Measurements from ENCODE around the gene IRF2BP1.
A peak's percentile ranks its signal among the peaks of the same experiment; 100 is the strongest.

IRF2BP1 gene

GRCh38 chr19:45885556-45886426 lies at the start of gene IRF2BP1:
TSS of gene IRF2BP1 (minus strand) at chr19:45886141. CDS start at chr19:45885774, 367 bp downstream.
- DNase-seq (ENCODE audit: low read depth) = peak; percentile 82

GRCh38 chr19:45935267-45935666 lies 49.3 kb upstream of the IRF2BP1 start:
- DNase-seq (ENCODE audit: low read depth) = no peak

- DNase-seq (ENCODE audit: low read depth) = no peak
Observed at GRCh38 chr19:45934551-45935230, 48.8 kb upstream of the IRF2BP1 start.

DNA sequence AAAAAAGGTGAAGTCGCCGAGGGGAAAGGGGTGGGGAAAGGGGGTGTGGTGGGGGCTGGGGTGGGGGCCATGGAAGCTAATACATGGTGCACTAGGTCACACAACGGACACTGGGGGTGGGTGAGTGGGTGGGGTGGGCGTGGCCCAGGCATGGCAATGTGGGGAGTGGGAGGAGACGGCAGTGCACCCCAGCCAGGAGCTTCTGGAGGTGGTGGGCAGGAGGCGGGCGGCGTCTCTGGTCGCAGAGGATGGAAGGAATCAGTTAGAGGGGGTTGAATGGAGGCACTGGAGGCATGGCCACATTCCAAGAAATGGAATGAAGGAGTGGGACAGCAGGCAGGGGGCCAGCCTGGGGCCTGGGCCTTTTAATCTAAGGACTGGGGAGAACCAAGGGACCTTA lies 47.8 kb upstream of the IRF2BP1 start:
- no peak for DNase-seq (ENCODE audit: low read depth)

DNA sequence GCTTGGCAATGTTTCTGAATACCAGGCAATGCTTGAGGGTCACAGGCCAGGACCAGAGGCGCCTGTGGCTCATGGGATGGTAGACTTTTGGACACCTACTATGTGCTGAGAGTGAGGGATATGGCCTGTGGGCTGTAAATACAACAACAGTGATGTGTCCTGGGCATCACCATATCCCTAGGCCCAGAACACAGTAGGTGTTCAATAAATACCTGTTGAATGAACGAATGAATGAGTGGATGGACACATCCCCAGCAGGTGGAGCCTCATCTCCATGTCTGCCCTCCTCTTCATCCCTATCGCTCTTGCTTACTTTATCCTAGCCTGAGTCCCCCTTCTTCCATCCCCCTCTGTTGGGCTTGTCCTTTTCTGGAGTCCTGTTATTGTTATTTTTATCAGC lies 45.1 kb upstream of the IRF2BP1 start:
- no peak for DNase-seq (ENCODE audit: low read depth)

GRCh38 chr19:45929247-45929646 lies 43.3 kb upstream of the IRF2BP1 start:
- DNase-seq (ENCODE audit: low read depth) = no peak

- peak; percentile 80 for DNase-seq (ENCODE audit: low read depth)
Observed at GRCh38 chr19:45927565-45928261, 41.8 kb upstream of the IRF2BP1 start.

GRCh38 chr19:45924891-45925447 lies 39.0 kb upstream of the IRF2BP1 start:
- no peak for DNase-seq (ENCODE audit: low read depth)

DNA sequence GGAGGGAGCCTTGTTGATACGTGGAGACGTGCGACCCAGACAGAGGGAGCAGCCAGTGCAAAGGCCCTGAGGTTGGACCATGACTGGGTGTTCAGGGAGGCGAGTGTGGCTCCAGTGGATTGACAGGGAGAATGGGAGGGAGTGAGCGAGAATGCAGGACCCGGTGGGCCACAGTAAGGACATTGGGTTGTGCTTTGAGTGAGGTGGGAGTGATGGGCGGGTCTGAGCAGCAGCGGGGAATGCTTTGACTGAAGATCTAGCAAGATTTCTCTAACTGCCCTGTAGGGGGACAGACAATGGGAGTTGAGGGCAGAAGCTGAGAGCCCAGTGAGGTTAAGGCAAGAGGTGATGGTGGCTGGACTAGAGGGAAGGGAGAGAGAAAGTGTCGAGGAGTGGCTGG lies 36.3 kb upstream of the IRF2BP1 start:
- no peak for DNase-seq (ENCODE audit: low read depth)

GRCh38 chr19:45920458-45920857 lies 34.5 kb upstream of the IRF2BP1 start:
- no peak for DNase-seq (ENCODE audit: low read depth)

- DNase-seq (ENCODE audit: low read depth) = no peak
Observed at GRCh38 chr19:45919678-45920077, 33.7 kb upstream of the IRF2BP1 start.

GRCh38 chr19:45918721-45919120 lies 32.8 kb upstream of the IRF2BP1 start:
- DNase-seq (ENCODE audit: low read depth) = no peak

DNA sequence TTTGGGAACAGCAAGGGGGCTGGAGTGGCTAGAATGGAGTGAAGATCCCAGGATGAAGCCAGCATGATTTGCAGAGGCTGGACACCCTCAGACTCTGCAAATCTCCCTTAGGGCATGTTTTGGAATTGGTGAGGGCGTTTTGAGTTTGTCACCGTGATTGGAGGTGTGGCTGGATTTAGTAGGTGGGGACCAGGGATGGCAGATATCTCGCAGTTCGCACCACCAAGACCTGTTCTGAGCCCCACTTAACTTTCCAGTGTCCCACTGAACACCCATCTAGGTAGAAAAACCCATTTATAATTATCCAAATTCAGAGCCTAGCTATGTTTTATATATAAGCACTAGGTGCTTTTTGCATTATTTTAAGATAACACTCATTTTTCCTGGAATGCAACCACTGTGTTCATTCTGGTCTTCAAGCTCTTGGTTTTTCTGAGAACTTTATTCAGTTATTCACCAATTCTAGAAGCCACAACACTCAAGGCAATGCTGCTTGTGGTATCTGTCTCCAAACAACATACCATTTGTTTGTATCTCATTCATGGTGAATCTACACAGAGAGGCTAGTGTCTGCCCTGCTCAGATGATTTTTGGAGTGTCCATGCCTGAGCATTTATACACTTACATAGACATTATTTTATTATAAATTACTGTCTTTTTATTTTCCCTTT lies 31.6 kb upstream of the IRF2BP1 start:
- DNase-seq (ENCODE audit: low read depth) = no peak

GRCh38 chr19:45913874-45914830 lies 28.2 kb upstream of the IRF2BP1 start, which contains the start of gene NANOS2:
TSS of gene NANOS2 (minus strand) at chr19:45914778. CDS start at chr19:45914693, 85 bp downstream.
- DNase-seq (ENCODE audit: low read depth) = no peak

DNA sequence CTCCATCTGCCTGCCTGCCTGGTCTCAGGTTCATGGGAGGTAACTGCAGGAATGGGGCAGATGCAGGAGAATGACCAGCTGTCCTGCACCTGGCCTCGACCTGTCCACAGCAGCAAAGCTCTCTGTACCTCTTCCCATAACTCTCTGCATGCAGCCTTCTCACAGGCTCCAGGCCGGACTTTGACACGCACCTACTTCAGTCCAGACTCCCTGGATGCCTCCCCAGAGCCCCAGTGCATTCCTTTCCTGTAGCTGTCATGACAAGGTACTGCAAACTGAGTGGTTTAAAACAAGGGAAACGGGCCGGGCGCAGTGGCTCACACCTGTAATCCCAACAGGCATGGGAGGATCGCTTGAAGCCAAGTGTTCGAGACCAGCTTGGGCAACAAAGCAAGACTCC lies 25.4 kb upstream of the IRF2BP1 start:
- DNase-seq (ENCODE audit: low read depth) = no peak

GRCh38 chr19:45908956-45909355 lies 23.0 kb upstream of the IRF2BP1 start:
- DNase-seq (ENCODE audit: low read depth) = no peak

DNA sequence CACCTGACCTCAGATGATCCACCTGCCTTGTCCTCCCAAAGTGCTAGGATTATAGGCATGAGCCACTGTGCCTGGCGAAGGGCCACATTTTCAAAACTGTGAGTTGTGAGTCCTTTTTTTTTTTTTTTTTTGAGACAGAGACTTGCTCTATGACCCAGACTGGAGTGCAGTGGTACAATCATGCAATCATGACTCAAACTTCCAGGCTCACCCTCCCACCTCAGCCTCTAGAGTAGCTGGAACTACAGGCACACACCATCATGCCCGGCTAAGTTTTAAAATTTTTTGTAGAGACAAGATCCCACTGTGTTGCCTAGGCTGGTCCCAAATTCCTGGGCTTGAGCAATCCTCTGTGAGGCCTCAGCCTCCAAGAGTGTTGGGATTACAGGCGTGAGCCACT lies 20.3 kb upstream of the IRF2BP1 start:
- DNase-seq (ENCODE audit: low read depth) = no peak

DNA sequence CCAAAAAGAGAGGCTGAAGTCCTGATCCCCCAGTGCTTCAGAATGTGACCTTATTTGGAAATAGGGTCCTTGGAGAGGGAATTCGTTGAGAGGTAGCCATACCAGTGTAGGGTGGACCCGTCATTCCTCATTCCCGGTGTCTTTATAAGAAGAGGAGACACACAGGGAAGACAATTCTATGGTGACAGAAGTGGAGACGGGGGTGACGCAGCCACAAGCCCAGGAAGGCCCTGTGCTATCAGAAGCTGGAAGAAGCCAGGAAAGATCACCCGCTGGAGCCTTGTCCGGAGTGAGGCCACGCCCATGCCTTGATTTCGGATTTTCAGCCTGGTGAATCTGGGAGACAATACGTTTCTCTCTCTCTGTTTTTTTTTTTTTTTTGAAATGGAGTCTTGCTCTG lies 19.1 kb upstream of the IRF2BP1 start:
- no peak for DNase-seq (ENCODE audit: low read depth)

DNA sequence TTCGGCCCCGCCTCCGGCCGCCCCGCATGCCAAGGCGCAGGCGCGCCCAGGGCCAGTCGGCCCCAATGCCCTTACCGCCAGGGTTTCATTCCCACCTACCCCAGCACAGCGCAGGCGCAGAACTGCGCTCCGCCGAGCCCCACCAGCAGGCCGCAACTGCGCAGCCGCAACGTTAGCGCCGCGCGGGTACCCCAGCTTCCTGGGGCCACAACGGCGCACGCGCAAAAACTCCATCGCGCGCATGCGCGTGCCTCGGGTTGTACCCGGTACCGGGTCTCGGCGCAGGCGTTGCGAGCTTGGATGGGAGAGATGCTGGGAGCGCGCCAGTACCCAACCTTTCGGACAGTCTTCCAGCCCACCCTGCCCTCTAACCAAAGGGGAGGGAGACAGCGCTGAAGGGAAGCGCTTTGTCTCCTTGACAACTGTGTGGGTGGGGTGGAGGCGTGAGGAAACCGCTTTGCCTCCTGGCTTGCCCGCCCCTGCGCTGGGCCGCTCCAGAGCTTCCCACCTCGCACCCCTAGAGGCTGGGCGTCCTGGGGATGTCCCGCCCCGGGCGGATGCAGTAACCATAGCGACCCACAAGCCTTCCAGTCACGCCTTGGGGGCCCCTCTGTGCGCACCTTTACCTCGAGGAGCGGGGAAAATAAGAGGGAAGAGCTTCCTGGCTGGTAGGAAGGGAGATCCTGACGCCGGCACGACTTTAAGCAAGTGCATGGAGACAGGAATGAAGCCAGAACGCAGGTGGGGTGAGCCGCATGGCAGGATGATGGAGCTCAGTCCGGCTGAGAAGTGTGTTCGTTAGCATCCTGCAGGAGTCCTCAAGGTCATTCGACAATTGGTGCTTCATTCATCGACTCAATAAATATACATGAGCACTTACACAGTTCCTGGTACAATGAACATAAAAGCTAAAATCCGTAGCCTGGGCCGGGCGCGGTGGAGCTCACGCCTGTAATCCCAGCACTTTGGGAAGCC lies 17.0 kb upstream of the IRF2BP1 start:
- DNase-seq (ENCODE audit: low read depth) = peak; percentile 100
